ENCODE data around the gene PPA2. TPM values are rescaled to one million over a fixed set of nuclear protein-coding genes. Genes with fewer than 3 reads are reported as not detected.

Gene PPA2
- total and polyA plus RNA-seq, 8 donors, result 25.3 to 56.3 (median 39.3) TPM

DNA sequence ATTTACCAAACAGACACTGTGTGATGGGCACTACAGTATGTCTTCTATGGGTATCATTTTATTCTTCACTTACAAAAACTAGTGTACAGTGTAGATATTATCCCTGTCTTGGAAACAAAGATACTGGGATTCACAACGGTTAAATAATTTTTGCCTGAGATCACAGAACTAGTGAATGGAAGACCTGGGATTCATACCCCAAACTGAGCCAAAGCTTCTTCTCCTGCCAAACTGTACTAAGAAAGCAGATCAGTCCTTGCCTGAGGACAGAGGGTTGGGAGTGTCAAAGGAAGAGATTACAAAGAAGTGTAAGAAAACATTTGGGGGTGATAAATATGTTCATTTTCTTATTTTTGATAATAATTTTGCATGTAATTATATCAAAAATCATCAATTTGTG, 43.1 kb downstream of the PPA2 start:
- no peaks in the 10 kb centered on the region for H3K9me3 ChIP-seq
- ATAC-seq (no peak), FAIRE-seq (no peak), DNase-seq (no peak)
- H3K27me3 ChIP-seq, result no peaks in the 10 kb centered on the region
- H3K4me1 ChIP-seq, result no peaks in the 10 kb centered on the region
- WGBS, 2 donors, result 3 to 36% methylated on average over 1 of the region's 1 CpG
- peaks cover 0 to 21% (median 0%) of the 10 kb centered on the region in 3 donors for H3K36me3 ChIP-seq
- intact Hi-C loops (cut with DNase I), result no loop called here
- H3K4me3 ChIP-seq, result no peak overlapping the region
- H3K27ac ChIP-seq, result no peak overlapping the region
- TF ChIP-seq CTCF (IDR thresholded peaks at IDR 0.05), result no peak

DNA sequence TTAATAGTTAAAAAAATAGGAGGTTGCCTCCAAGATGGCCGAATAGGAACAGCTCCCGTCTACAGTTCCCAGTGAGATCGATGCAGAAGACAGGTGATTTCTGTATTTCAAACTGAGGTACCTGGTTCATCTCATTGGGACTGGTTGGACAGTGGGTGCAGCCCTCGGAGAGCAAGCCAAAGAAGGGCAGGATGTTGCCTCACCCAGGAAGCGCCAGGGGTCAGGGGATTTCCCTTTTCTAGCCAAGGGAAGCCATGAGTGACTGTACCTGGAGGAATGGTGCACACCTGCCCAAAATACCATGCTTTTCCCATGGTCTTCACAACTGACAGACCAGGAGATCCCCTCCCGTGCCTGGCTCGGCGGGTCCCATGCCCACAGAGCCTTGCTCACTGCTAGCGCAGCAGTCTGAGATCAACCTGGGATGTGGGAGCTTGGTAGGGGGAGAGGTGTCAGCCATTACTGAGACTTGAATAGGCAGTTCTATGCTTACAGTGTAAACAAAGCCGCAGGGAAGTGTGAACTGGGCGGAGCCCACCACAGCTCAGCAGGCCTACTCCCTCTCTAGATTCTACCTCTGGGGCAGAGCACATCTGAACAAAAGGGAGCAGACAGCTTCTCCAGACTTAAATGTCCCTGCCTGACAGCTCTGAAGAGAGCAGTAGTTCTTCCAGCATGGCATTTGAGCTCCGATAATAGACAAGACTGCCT, 47.5 kb downstream of the PPA2 start:
- intact Hi-C loops (cut with DNase I), result no loop called here
- no peak for FAIRE-seq
- DNase-seq, result peak in 1 of 6 donors; percentile 24
- H3K4me3 ChIP-seq, result no peak overlapping the region
- no peak for TF ChIP-seq CTCF (IDR thresholded peaks at IDR 0.05)
- no peaks in the 10 kb centered on the region for H3K36me3 ChIP-seq
- no peaks in the 10 kb centered on the region for H3K27me3 ChIP-seq
- no peaks in the 10 kb centered on the region for H3K4me1 ChIP-seq
- ATAC-seq, result no peak
- H3K27ac ChIP-seq, result no peak overlapping the region
- 92 to 94% methylated on average over 12 of the region's 12 CpGs for WGBS, 2 donors
- H3K9me3 ChIP-seq, result no peaks in the 10 kb centered on the region

- peak; percentile 20 for FAIRE-seq
- 63 to 77% methylated on average over 3 of the region's 3 CpGs for WGBS, 2 donors
- Histone ChIP-seq H3K4me3 (no peak overlapping the region), H3K36me3 (peaks cover 0 to 4% (median 0%) of the 10 kb centered on the region in 3 donors), H3K9me3 (no peaks in the 10 kb centered on the region), H3K4me1 (no peaks in the 10 kb centered on the region), H3K27me3 (no peaks in the 10 kb centered on the region), H3K27ac (no peak overlapping the region)
- no peak for TF ChIP-seq CTCF (IDR thresholded peaks at IDR 0.05)
- intact Hi-C loops (cut with DNase I), result no loop called here
- no peak for ATAC-seq
- no peak for DNase-seq
Observed at GRCh38 chr4:105422207-105422920, 51.5 kb downstream of the PPA2 start.

DNA sequence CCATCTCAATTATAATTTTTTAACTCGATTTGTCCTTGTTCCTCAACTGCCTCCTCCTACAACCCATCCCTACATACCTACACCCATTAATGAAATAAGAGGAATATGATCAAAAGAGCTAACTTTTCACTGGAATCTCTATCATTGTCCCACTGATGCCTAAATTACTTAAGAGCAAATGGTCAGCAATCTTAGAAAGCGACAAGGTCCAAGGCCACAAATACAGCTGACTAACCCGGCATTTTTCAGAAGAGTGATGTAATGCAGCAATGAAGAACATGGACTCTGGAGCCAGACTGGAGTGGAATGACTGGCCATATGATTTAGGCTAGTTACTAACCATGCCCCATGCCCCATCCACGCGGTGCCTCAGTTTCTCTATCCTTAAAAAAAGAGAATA, 56.2 kb downstream of the PPA2 start:
- ATAC-seq (peak; percentile 60 to 78 (median 68)), FAIRE-seq (no peak), DNase-seq (no peak)
- Histone ChIP-seq H3K4me3 (no peak overlapping the region), H3K36me3 (peaks cover 0 to 4% (median 0%) of the 10 kb centered on the region in 3 donors), H3K27me3 (no peaks in the 10 kb centered on the region), H3K27ac (no peak overlapping the region), H3K9me3 (no peaks in the 10 kb centered on the region), H3K4me1 (no peaks in the 10 kb centered on the region)
- intact Hi-C loops (cut with DNase I), result no loop called here
- no peak for TF ChIP-seq CTCF (IDR thresholded peaks at IDR 0.05)
- 69 to 75% methylated on average over 5 of the region's 5 CpGs for WGBS, 2 donors

DNA sequence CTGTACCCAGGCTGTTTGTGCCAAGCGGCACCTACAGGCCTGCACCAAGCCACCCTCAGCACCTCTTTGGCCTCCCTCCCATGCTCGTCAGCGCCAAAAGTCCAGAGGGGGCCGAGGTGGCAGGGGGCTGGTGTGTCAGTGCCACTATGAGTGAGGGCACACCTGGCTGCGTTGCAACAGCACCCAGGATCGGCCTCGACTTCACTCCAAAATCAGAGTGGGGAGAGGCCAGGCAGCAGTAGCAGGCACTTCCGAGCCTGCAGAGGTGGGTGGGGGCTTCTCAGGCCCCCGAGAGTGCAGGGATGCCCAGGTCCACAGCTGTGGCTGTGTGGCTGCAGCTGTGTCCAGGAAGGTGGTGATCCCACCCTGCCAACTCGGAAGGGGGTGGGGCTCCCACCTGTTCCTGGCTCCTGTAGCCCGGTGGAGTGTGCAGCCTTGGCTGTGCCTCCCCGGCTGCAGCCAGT, 58.5 kb downstream of the PPA2 start:
- Histone ChIP-seq H3K27me3 (no peaks in the 10 kb centered on the region), H3K27ac (no peak overlapping the region), H3K36me3 (peaks cover 0 to 2% (median 0%) of the 10 kb centered on the region in 3 donors), H3K4me3 (no peak overlapping the region), H3K9me3 (no peaks in the 10 kb centered on the region), H3K4me1 (no peaks in the 10 kb centered on the region)
- intact Hi-C loops (cut with DNase I), result no loop called here
- no peak for TF ChIP-seq CTCF (IDR thresholded peaks at IDR 0.05)
- 95 to 96% methylated on average over 12 of the region's 12 CpGs for WGBS, 2 donors
- DNase-seq (peak in 2 of 6 donors; percentile 8 to 45), FAIRE-seq (no peak), ATAC-seq (no peak)

Measured in pancreas (tissue), 10 donors.